Prostate gland (tissue), 2 donors: ENCODE data around the gene WDR5B. TPM values are rescaled to one million over a fixed set of nuclear protein-coding genes. Genes with fewer than 3 reads are reported as not detected.
A peak's percentile ranks its signal among the peaks of the same experiment; 100 is the strongest.
"Not testable (repeated sequence)": the region's sequence is repeated elsewhere in the genome, so short reads cannot be mapped to it uniquely, and the experiment has no call there.

Experiments used
- DNase-seq: peaks from one replicate; pipeline ENCODE4 v3.0.0-alpha.2; 2019; ENCODE audit warnings: low spot score
- H3K27ac ChIP-seq, 2 donors: fragments of 200-600 bp; sonication (generic); 2 replicates each; pipeline ENCODE4 v1.5.1; 2017 to 2019
- H3K27me3 ChIP-seq: fragments of 200-600 bp; sonication (generic); replicated peaks from 2 replicates; pipeline ENCODE4 v1.5.1; 2019; ENCODE audit not compliant: insufficient read depth
- H3K36me3 ChIP-seq, 2 donors: fragments of 200-600 bp; sonication (generic); 1 replicate in 1 of 2; 2 replicates in 1 of 2; pipeline versions ENCODE4 v1.5.1 to v1.8.1; 2017 to 2019
- H3K4me1 ChIP-seq: fragments of 200-600 bp; sonication (generic); replicated peaks from 2 replicates; pipeline ENCODE4 v1.5.1; 2019
- H3K4me3 ChIP-seq, 2 donors: fragments of 200-600 bp; sonication (generic); 2 replicates each; pipeline ENCODE4 v1.5.1; 2017 to 2019
- H3K9me3 ChIP-seq: fragments of 200-600 bp; sonication (generic); 2 replicates; pipeline ENCODE4 v1.5.1; 2017
- CTCF ChIP-seq, 4 experiments: fragments of 200-600 bp in 2 of 4; fragments of 450-650 bp in 2 of 4; sonication (generic) in 2 of 4; IDR thresholded peaks; 1 replicate in 3 of 4; 2 replicates in 1 of 4; pipeline ENCODE4 v1.5.1; 2016 to 2019; ENCODE audit warnings: antibody characterized with exemption in 4 of 4, mild to moderate bottlenecking in 2 of 4, moderate library complexity in 2 of 4
- POLR2A ChIP-seq: fragments of 450-650 bp; IDR thresholded peaks from one replicate; pipeline ENCODE4 v1.6.1; 2016; ENCODE audit warnings: antibody characterized with exemption, mild to moderate bottlenecking
- POLR2AphosphoS5 ChIP-seq: sonication (generic); formaldehyde crosslinking; IDR thresholded peaks from one replicate; pipeline ENCODE4 v1.6.1; 2017; ENCODE audit warnings: antibody characterized with exemption
- WGBS: methylation state at CpG from one replicate; pipeline ENCODE4 v1.1.5; 2018; 5-methylcytosine and 5-hydroxymethylcytosine counted together
- intact Hi-C: fragments of 100-400 bp; cut with DNase I; formaldehyde crosslinking; loops from one replicate; pipeline ENCODE4 v1.14.2; 2022
- total RNA-seq, 2 donors: library from RNA; depleted of rRNA; stranded (reverse); fragments of >200 nt; gene quantifications; one replicate each; pipeline ENCODE4 v1.1.0, GENCODE V29; 2016

WDR5B gene
- total RNA-seq, 2 donors from 2014 or later: 4.5 to 6.5 TPM

GRCh38 chr3:122458992-122459391 is 43.1 kb upstream of the WDR5B start:
- no peak overlapping the region for H3K4me3 ChIP-seq
- no peaks in the 10 kb centered on the region for H3K9me3 ChIP-seq
- no peaks in the 10 kb centered on the region for H3K4me1 ChIP-seq
- WGBS: 51% methylated on average over 4 of the region's 4 CpGs
- H3K27me3 ChIP-seq: no peaks in the 10 kb centered on the region
- H3K27ac ChIP-seq: no peak overlapping the region
- H3K36me3 ChIP-seq: no peaks in the 10 kb centered on the region
- intact Hi-C loops: loop anchor here (2.0 kb wide), 1 partner anchor 220 kb away; no protein-coding TSS in a partner anchor
- DNase-seq: no peak
- no peak for TF ChIP-seq POLR2AphosphoS5
- TF ChIP-seq CTCF (IDR thresholded peaks at IDR 0.05): peak in 3 of 4 experiments; percentile 40 to 55 (median 47)

- no peaks in the 10 kb centered on the region for H3K9me3 ChIP-seq
- no peaks in the 10 kb centered on the region for H3K27me3 ChIP-seq
- no peak overlapping the region for H3K4me3 ChIP-seq
- no peak for DNase-seq
- TF ChIP-seq POLR2A: no peak
- no peak for TF ChIP-seq POLR2AphosphoS5
- no peak for TF ChIP-seq CTCF (IDR thresholded peaks at IDR 0.05)
- H3K4me1 ChIP-seq: no peaks in the 10 kb centered on the region
- intact Hi-C loops: loop anchor here (2.0 kb wide), 1 partner anchor 221 kb away; no protein-coding TSS in a partner anchor
- H3K36me3 ChIP-seq: no peaks in the 10 kb centered on the region
- WGBS: 86% methylated on average over 2 of the region's 2 CpGs
- no peak overlapping the region for H3K27ac ChIP-seq
Observed at GRCh38 chr3:122457706-122458105, 41.8 kb upstream of the WDR5B start.

- TF ChIP-seq POLR2AphosphoS5 (no peak), POLR2A (no peak), CTCF (IDR thresholded peaks at IDR 0.05) (no peak)
- H3K4me1 ChIP-seq: no peaks in the 10 kb centered on the region
- no peak for DNase-seq
- no peaks in the 10 kb centered on the region for H3K9me3 ChIP-seq
- intact Hi-C loops: no loop called here
- H3K4me3 ChIP-seq: no peak overlapping the region
- no peak overlapping the region for H3K27ac ChIP-seq
- no peaks in the 10 kb centered on the region for H3K36me3 ChIP-seq
- no peaks in the 10 kb centered on the region for H3K27me3 ChIP-seq
Observed at GRCh38 chr3:122456074-122456473, 40.2 kb upstream of the WDR5B start.

GRCh38 chr3:122451371-122451770 is 35.5 kb upstream of the WDR5B start:
- Histone ChIP-seq H3K9me3 (no peaks in the 10 kb centered on the region), H3K36me3 (no peaks in the 10 kb centered on the region), H3K4me1 (no peaks in the 10 kb centered on the region), H3K4me3 (no peak overlapping the region), H3K27me3 (no peaks in the 10 kb centered on the region), H3K27ac (no peak overlapping the region)
- WGBS: 91% methylated on average over 3 of the region's 3 CpGs
- no peak for TF ChIP-seq POLR2AphosphoS5
- TF ChIP-seq CTCF (IDR thresholded peaks at IDR 0.05): no peak
- no peak for TF ChIP-seq POLR2A
- no peak for DNase-seq
- intact Hi-C loops: no loop called here

GRCh38 chr3:122448218-122448617 is 32.4 kb upstream of the WDR5B start:
- H3K27me3 ChIP-seq, H3K36me3 ChIP-seq, DNase-seq, intact Hi-C loops, H3K4me3 ChIP-seq, H3K4me1 ChIP-seq, H3K9me3 ChIP-seq, H3K27ac ChIP-seq: not testable (repeated sequence)
- WGBS: 97% methylated on average over 6 of the region's 6 CpGs

GRCh38 chr3:122444491-122444887 is 28.6 kb upstream of the WDR5B start:
- H3K36me3 ChIP-seq: peaks cover 0 to 10% of the 10 kb centered on the region in 2 donors
- 92% methylated on average over 5 of the region's 5 CpGs for WGBS

More at GRCh38 chr3:122444491-122444887, 28.6 kb upstream of the WDR5B start:
- H3K4me3 ChIP-seq, H3K9me3 ChIP-seq, intact Hi-C loops, H3K4me1 ChIP-seq, DNase-seq, H3K27me3 ChIP-seq: not testable (repeated sequence)
- peak overlapping the region in 1 of 2 donors; percentile 48 for H3K27ac ChIP-seq
